Measurements from ENCODE around the gene TPRG1. TPM values are rescaled to one million over a fixed set of nuclear protein-coding genes. Genes with fewer than 3 reads are reported as not detected.

The TPRG1 gene
- total RNA-seq, 2 donors from 2014 or later: 1.7 to 4.7 TPM

DNA sequence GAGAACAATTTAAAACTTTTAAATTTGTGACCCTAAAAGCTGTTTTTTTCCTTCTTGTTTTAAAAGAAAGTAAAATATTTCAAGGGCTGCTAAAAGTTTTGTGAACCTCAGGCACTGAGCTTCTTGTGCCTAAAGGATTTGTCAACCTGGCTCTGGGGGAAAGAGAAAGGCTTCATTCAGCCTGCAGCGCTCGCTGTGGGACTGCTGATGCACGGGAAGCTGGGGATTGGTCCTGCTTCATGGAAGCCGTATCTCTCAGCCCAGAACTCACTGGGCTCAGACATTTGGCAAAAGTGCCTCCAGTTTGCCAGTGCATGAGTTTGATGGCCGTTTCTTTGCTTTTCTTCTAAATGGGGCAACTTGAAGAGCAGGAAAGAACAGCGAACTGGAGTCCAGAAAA is 30.8 kb downstream of the TPRG1 start:
- Histone ChIP-seq H3K27ac (no peak overlapping the region), H3K36me3 (no peaks in the 10 kb centered on the region), H3K27me3 (replicated peaks; ENCODE audit: insufficient read depth) (no peaks in the 10 kb centered on the region), H3K9me3 (no peaks in the 10 kb centered on the region), H3K4me1 (replicated peaks) (no peaks in the 10 kb centered on the region), H3K4me3 (no peak overlapping the region)
- intact Hi-C loops (cut with DNase I): no loop called here
- no peak for TF ChIP-seq POLR2A (IDR thresholded peaks at IDR 0.05)
- TF ChIP-seq POLR2AphosphoS5 (IDR thresholded peaks at IDR 0.05): no peak
- 61% methylated on average over 6 of the region's 6 CpGs for WGBS
- DNase-seq (ENCODE audit: low spot score): no peak

- H3K27ac ChIP-seq: no peak overlapping the region
- intact Hi-C loops (cut with DNase I): no loop called here
- no peak for DNase-seq (ENCODE audit: low spot score)
- TF ChIP-seq POLR2AphosphoS5 (IDR thresholded peaks at IDR 0.05) (no peak), CTCF (IDR thresholded peaks at IDR 0.05) (no peak), POLR2A (IDR thresholded peaks at IDR 0.05) (no peak)
- H3K36me3 ChIP-seq: no peaks in the 10 kb centered on the region
- WGBS: 75% methylated on average over 7 of the region's 7 CpGs
- H3K4me3 ChIP-seq: no peak overlapping the region
- no peaks in the 10 kb centered on the region for H3K4me1 ChIP-seq (replicated peaks)
- H3K27me3 ChIP-seq (replicated peaks; ENCODE audit: insufficient read depth): no peaks in the 10 kb centered on the region
- H3K9me3 ChIP-seq: no peaks in the 10 kb centered on the region
Observed at GRCh38 chr3:189204167-189204866, 32.5 kb downstream of the TPRG1 start.

DNA sequence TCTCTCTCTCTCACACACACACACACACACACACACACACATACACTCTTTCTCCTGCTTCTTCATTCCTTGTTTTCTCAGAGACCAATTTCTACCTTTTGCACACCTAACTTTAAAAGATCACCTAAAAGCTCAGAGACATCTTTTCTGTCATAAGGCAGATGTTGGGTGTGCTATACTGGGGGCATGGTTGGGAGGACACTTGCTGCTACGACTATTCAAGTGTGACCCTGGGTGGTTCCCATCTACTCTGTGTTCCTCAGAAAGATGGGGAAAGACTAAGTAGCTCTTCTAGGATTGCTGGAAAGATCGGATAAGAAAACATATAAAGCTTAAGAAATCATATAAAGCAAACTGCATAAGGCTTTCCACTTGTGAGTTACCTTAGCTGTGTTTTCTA is 33.2 kb downstream of the TPRG1 start:
- no peak for DNase-seq (ENCODE audit: low spot score)
- TF ChIP-seq CTCF (IDR thresholded peaks at IDR 0.05): no peak
- H3K27me3 ChIP-seq (replicated peaks; ENCODE audit: insufficient read depth): no peaks in the 10 kb centered on the region

DNA sequence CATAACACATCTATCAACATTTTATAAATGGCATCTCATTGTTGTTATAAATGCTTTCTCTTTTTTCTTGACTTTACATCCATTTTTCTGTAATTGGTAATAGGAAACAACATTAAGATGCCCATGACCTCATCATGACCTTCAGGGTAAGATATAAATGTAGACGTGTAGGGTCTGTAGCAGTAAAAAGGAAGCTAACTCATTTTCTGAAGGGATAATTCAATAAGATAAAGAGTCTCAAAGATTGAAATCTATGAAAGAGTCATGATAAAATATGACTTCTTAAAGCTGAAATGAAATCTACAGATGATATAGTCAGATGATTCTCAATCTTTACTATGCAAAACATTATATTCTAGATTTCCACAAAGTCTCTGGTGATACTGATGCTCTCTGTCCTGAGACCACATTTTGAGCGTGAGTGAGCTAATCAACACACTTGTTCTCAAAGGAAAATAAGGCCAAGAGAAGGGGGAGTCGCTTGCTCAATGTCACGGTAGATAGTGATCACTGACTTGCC is 38.5 kb downstream of the TPRG1 start:
- Histone ChIP-seq H3K27me3 (replicated peaks; ENCODE audit: insufficient read depth) (no peaks in the 10 kb centered on the region), H3K4me1 (replicated peaks) (no peaks in the 10 kb centered on the region), H3K9me3 (no peaks in the 10 kb centered on the region), H3K36me3 (no peaks in the 10 kb centered on the region), H3K4me3 (no peak overlapping the region), H3K27ac (no peak overlapping the region)
- WGBS: 85% methylated on average over 4 of the region's 4 CpGs
- DNase-seq (ENCODE audit: low spot score): no peak
- TF ChIP-seq POLR2AphosphoS5 (IDR thresholded peaks at IDR 0.05): no peak
- TF ChIP-seq POLR2A (IDR thresholded peaks at IDR 0.05): no peak
- intact Hi-C loops (cut with DNase I): no loop called here

More for the DNA sequence above, 33.2 kb downstream of the TPRG1 start:
- 81% methylated on average over 2 of the region's 2 CpGs for WGBS
- H3K27ac ChIP-seq: no peak overlapping the region
- no peak overlapping the region for H3K4me3 ChIP-seq
- no peaks in the 10 kb centered on the region for H3K36me3 ChIP-seq
- no peaks in the 10 kb centered on the region for H3K4me1 ChIP-seq (replicated peaks)
- no peaks in the 10 kb centered on the region for H3K9me3 ChIP-seq
- intact Hi-C loops (cut with DNase I): no loop called here

DNA sequence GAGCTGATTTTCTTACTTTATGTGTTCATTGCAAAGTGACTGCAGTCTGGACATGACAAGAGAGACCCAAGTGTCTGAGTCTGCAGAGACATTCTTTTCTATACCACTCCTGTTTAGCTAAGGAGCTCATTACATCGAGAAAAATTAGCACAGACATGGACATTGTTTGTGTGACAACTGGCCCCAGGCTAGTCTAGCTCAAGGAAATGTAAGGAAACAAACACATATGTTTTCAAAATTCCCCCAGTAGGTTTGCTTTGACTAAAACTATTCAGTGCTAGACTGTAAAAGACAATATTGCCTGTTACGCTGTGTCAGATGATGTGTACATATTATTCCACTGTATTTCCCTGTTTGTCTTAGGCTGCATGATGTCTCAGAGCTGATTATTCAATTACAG is 40.9 kb downstream of the TPRG1 start:
- Histone ChIP-seq H3K36me3 (no peaks in the 10 kb centered on the region), H3K9me3 (no peaks in the 10 kb centered on the region), H3K4me1 (replicated peaks) (no peaks in the 10 kb centered on the region), H3K27me3 (replicated peaks; ENCODE audit: insufficient read depth) (no peaks in the 10 kb centered on the region), H3K4me3 (no peak overlapping the region), H3K27ac (no peak overlapping the region)
- DNase-seq (ENCODE audit: low spot score): no peak
- intact Hi-C loops (cut with DNase I): no loop called here
- 56% methylated on average over 2 of the region's 2 CpGs for WGBS
- TF ChIP-seq CTCF (IDR thresholded peaks at IDR 0.05) (no peak), POLR2AphosphoS5 (IDR thresholded peaks at IDR 0.05) (no peak), POLR2A (IDR thresholded peaks at IDR 0.05) (no peak)

DNA sequence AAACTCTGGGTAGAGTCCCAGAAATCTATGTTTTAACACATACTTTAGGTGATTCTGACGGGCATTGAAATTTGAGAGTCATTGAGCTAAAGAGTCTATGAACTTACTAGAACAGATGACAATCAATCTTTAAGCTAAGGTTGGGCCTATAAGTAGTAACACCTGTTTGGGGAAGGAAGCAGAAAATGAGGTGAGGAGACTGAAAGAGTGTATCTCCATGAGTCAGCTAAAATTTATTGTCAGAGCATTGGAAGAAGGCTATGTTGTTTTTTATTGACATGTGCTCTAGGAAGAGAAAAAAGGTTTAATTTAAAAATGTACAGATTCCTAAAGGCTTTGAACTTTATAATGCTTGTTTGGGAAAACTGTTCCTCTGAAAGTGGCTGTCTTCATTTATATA is 42.9 kb downstream of the TPRG1 start:
- no peak for DNase-seq (ENCODE audit: low spot score)
- 83% methylated on average over 1 of the region's 1 CpG for WGBS
- intact Hi-C loops (cut with DNase I): no loop called here
- Histone ChIP-seq H3K27me3 (replicated peaks; ENCODE audit: insufficient read depth) (no peaks in the 10 kb centered on the region), H3K9me3 (no peaks in the 10 kb centered on the region), H3K36me3 (no peaks in the 10 kb centered on the region), H3K4me1 (replicated peaks) (no peaks in the 10 kb centered on the region), H3K4me3 (no peak overlapping the region), H3K27ac (no peak overlapping the region)
- TF ChIP-seq POLR2A (IDR thresholded peaks at IDR 0.05) (no peak), POLR2AphosphoS5 (IDR thresholded peaks at IDR 0.05) (no peak), CTCF (IDR thresholded peaks at IDR 0.05) (no peak)

Measured in prostate gland (tissue), 2 donors.